Fibroblast of skin of back (primary cell): ENCODE data around the gene SLC24A3.

Experiments
- DNase-seq: peaks from one replicate; pipeline ENCODE4 v3.0.0-alpha.2; 2013

Gene SLC24A3

DNA sequence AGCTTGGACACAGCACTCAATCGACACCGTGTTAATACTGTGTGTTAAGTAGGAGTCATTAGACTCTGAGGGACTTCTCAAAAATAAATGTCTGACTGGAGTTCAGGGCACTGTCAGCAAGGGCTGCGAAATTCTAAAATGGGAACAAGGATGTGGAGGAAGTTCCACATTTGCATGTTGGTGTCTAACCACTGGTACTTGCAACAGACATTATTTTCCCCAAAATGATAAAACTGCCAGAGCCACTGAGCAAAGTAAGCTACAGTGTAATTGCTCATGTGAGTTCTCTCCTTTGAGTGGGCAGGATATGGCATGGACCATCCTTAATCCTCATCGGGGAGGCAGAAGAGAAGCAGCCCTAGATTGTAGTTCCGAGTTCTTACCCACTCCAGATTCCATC is 215.9 kb downstream of the SLC24A3 start:
- no peak for DNase-seq

DNA sequence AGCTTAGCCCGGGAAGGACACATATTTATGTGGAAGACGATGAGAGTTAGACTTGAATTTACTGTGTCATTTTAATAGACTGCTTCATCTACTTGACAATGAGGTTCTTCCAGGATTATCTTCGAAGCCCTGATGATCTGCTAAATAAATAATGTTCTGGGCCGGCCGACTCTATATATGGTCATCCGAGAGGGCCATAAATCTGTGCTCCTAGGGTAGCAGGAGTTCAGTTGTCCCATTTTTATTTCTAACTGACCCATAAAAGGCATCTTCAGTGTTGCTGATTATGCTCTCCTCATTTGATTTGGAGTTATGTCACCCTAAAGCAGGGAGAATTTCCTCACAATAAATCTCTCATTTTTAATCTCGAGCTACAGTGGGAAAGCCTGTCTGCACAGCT is 217.1 kb downstream of the SLC24A3 start:
- no peak for DNase-seq

DNA sequence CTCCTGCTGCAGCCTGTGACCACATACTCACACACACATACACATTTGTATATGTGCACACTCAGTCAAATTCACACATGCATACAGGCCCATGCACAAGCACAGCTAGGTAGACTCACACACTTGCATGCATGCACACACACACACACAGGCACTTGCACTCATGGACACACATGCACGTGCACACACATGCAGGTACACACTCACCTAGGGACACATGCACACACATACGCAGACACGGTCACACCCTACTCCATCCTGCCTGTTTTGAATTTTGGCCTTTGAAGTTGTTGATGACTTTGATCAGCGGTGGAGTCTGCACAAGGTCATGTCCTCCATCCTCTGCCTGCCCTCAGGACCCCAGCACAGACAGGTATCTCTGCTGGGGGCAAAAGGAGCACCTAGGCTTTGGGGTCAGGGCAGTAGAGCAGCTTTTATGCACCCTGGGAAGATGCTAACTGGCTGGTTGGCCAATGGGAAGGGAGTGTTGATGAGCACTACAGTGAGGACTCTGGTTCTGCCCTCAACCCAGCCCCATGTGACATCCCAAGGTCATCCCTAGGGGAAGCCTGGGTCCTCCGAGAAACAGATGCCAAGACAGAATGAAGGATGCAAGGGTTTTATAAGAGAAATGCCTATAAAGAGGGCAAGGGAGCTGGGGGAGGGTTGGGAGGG is 218.3 kb downstream of the SLC24A3 start:
- no peak for DNase-seq

DNA sequence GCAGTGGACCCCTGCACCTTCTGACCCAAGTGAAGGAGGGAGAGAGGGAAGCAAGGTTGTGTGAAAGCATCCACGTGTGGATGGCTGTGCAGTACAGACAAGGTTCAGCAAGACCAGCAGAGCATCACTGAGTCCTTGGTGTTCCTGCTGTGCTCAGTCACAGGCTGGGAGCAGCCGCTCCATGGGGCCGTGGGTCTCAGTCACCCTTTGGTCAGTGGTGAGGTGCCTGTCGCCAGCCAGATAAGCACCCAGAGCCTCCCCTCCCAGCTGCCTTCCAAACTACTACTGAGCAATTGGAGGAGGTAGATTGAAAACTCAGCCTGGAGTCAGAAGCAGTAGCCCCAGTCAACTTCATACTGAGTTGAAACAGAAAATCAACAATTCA is 218.9 kb downstream of the SLC24A3 start:
- no peak for DNase-seq

DNA sequence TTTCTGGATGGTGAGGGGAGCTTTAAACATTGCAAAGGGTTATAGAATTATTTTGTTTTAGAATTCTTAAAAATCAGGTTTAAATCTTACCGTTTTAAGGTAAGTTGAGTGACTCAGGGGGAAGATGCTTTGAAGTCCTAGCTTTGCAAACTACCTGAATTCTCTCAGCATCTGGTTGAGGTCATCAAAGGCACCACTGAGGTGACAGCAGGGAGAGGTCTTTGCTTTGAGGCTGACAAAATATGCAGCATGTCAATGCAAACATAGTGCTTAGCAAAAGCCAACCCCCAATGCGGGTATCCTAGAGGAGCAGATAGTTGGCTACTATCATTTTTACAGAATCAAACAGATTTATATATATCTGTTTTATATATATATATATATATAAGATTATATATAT is 219.5 kb downstream of the SLC24A3 start:
- no peak for DNase-seq

DNA sequence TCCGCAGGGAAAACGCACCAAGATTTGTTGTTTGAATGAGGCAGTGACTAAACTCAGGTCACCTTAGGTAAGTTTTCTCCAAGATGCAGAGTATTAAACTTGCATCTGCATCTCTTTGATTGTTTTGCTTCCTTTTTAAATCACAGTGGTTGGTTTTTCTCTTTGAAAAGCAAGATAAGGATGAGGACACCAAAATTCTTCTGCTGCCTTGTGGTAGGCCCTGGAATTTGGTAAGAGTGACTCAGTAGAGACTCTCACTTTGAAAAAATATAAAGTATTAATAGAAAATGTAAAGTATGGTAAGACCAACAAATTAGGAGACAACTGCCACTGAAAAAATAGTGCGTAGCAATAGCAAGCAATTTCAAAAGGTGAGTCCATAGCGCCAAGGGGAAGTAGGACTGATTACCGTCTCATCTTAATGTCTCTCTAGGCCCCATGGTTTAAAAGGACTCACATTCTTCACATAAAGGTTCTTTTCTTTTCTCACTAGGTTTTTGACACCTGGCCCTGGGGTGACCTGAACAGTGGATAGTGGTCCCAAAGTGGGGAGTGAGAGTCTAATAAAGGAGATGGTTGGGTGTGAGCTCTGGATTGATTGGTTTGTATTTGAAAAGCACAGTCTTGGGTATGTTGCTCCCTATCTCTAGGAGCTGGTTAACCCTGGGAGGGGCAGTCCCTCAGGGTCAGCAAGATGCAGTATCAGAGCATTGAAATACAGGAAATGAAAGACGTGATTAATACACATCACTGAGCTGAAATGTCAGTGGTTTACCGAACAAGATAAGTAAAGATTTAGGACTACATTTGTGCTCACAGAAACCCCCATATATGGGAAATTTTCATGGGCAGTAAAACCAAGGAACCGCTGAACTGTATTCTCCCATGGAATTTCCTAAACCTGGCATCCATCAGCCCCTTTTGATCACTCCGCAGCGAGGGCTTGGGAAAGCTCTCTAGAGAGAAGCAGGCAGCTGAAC is 221.2 kb downstream of the SLC24A3 start:
- peak; percentile 87 for DNase-seq

DNA sequence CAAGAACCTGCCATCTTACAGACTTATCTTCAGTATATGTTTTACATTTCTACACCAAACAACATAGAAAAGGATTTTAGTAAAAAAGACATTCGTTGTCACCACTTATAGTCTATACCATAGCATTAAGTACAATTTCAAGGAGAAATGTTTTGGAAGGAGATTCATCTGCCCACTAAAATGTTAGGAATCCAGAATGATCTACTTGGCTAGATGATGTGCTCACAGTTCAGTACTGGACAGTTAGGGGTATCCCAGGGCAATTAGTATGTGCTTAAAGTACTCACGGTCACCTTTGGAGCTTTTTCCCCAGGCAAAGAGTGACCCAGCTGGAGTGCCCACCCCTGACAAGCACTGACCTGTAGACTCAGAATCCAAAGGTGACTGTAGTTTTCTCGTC is 222.9 kb downstream of the SLC24A3 start:
- peak; percentile 69 for DNase-seq

DNA sequence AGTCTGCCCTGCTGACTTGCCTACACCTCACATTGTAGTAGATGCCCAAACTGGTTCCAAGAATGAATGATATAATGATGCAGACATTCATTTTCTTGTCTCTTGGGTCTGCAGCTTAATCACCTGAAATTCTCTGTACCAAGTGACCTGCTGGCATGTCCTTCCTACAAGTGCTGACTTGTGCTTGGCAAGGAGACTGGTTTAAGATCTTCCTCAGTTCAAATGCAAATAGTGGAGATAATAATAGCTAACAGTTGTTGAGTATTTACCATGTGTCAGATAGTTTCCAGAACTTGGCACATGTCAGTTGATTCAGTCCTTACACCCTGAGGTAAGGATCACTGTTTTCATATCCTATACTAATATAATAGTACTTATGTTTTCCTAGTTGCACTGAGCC is 223.4 kb downstream of the SLC24A3 start:
- no peak for DNase-seq

DNA sequence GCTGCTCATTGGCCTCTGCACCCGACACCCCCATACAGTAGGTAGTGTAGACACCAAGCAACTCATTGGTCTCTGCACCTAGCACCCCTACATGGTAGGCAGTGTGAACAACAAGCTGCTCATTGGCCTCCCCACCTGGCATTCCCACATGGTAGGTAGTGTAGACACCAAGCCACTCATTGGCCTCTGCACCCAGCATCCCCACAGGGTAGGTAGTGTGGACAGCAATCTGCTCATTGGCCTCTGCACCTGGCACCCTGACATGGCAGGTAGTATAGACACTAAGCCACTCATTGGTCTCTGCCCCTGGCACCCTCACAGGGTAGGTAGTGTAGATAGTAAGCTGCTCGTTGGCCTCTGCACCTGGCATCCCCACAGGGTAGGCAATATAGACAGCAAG is 226.0 kb downstream of the SLC24A3 start:
- DNase-seq, result no peak

DNA sequence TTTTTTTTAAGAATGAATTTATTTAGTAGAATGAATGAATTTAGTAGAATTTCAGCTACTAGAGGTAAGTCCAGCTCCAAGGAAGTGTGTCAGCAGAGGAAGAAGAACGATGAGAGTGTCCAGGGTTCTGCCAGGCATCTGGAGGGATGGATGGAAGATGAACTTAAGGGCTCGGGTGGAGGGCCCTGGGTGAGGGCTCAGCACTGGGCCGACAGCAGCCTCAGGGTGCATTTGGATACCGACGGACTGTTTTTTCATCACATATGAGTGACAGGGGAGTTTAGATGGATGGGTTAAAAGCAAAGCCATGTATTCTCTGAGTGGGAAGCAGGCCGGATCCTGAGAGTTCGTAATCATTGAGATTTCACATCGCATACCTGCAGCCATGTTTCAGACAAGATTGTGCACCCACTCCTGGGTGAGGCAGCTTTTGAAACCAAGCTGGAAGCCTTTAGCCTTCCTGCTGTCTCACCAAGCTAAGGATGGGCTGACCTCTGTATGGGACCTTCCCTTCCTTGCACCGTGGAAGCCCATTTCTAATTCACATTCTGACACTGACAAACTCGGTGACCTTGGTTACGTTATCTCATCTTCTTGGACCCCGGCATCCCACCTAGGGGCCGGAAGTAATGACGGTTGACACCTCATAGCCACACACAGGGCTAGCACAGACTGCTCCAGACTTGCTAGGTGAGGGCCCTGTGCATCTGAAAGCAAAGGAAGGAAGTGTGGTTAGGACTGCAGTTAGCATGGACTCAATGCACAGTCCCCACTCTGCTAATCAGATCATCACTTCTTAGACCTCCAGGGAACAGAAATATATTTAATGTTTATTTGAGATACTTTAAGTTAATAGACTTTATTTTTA is 228.5 kb downstream of the SLC24A3 start:
- DNase-seq, result no peak

DNA sequence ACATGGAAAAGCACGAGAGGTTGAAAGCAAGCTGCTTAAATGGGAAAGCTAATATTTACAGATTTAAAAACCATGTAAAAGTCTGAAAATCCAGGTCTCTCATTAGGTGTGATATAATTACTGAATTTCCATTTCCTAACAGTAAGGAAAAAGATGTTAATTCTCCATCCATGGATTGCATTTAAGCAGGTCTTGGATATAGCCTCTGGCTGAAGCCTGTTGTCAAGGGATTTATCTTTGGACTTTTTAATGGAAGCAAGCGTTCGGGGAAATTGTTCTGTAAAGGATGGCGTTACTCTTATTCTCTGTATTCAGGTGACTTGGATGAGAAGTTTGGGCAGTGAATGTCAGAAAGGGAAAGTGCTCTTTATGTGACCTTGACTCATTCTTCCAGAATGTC is 233.8 kb downstream of the SLC24A3 start:
- no peak for DNase-seq

DNA sequence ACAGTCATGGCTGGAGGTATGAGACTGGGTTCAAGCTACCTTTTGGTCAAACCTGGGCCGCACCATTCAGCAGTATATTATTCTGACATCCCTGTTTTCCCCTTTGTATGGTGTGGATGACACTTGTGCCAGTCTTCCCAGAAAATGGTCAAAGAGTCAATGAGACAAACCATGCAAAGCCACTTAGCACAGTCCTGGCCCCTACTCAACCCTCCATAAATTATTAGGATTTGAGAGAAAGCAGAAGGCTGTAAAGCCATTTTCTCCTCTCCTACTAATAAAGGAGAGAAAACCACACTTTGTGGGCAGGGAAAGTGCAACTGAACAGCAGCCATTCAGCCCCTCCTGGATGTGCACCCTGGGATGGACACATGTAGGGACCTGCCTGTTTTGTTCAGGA is 236.2 kb downstream of the SLC24A3 start:
- DNase-seq, result no peak

DNA sequence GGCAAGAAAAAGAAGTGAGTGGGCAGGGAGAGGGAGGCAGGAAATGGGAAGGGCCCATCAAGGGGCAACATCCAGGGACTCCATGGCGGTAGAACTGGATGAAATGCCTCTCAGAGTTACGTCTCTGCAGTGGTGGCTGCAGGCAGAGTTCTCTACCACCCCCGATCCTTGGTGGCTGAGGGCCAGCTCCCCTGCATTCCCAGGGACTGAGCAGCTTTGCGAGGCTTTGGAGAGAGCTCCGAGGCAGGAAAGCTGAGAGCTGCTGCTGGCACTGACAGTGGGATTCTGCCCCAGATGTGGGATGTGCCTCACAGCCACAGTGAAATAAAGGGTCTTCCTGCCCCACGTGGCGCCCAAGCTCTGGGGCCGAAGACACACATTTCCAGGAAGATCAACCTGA is 236.6 kb downstream of the SLC24A3 start:
- DNase-seq, result peak; percentile 52

DNA sequence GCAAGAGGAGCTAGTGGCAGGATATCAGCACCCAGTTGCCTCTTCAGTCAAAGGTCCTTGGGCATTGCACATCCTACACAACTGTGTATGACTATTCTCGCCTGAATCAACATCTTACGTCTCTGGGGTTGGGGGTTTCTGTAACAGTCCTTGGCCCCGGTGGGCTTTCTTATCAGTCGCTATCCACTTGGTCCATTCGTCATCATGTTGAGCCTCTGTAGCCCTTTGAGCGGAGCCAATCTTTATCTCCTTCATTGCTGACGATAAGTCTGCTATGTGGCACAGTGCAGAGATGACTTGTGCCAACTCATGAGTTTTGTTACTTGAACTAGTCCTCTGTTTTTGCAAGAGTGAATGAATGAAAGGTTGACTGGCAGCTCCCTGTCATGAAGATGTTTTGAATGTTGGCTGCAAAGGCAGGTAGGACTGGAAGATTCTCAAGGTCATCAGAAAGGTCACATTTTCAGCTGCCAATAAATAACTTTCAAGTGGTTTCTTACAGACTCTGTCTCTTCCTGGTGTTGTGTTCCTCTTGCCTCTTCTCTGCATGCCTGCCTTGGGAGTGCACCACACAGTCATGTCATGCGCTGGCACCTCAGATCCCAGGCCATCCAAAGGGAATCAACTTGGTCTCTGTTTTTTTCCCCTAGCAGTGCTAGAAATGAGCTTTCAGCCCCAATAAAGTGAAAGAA is 238.9 kb downstream of the SLC24A3 start:
- DNase-seq, result no peak

DNA sequence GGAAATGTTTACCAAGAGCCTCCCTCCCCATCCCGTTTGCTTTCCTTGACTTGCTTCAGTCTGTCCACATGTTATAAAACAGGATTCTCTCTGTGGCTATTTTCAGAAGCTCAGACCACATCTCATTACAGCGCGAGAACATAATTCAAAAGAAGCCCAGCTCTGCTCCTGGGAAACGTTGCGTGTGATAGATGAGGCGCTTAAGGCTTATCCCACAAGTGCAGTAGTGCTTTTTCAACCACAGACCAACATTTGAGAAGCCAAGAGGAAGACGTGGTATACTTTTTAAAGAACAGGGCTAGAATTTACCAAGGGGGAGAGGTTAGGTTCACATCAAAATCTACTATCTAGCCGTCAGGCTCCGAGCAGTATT is 239.5 kb downstream of the SLC24A3 start:
- no peak for DNase-seq

DNA sequence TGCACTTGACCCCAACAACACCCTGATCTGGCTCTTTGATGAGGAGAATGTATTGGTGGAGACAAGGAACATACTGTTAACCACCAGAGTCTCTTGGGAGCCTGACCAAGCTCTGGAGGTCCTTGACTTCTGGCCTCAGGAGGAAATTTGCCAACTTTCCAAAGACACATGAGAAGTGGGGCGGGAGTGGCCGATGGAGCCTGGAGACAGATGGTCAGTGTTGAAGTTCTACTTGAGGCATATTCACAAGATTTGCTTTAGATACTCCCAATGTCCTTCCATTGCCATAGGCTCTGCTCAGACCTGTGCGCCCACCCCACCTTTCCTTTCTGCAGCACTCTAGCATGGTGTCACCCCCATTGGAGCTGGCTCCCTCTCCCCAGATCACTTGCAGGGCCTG is 241.0 kb downstream of the SLC24A3 start:
- no peak for DNase-seq

DNA sequence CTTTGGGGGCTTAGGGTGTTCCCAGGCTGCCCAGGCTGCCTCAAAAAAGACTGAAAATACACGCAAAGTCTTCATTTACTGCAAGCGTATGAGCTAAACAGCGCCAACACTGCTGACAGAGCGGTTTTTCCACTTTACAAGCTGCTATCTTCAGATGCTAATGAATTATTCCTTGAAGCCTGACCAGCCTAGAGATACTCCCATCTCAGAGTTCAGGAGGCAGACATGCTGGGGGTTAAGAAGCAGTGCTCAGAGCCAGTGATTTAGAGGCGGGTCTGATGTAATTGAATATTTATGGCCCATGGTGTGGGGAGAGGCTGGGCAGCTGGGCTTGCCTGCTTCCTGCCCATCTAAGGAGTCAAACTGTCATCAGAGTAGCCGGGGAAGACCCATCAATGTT is 241.4 kb downstream of the SLC24A3 start:
- DNase-seq, result no peak

DNA sequence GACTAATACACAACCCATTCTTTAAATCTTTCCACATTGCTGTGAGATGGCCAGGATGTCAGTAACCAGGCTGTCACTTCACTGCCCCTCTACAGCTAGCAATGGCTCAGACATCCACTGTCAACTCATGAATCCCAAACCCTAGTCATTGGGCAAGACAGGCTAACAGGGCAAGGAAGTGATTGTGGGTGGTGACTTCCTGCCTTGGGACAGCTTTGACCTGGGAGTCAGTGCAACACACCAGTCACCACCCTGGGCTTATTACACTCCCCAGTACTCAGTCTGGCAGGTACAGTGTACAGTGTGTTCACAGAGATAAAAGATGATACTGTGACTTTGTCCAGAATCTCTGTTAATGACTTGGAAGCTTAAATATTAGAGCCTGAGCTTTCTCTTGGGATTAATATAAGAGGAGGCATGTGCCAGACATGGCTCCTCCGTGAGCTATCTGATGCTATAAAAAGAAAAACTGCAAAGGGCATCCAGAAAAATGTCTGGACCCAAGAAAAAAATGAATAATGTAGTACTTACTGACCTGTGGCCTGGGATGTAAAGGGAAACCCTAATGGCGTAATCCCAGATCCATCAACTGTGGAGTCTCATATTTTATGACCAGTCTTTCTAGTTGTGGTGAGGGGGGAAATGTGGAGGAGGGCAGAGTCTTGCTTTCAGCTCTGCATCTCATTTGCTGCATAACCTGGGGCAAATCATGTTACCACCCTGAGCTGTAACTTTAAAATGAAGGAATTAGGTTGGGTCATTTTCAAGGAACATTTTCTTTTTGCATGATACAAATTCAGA is 244.4 kb downstream of the SLC24A3 start:
- DNase-seq, result no peak

DNA sequence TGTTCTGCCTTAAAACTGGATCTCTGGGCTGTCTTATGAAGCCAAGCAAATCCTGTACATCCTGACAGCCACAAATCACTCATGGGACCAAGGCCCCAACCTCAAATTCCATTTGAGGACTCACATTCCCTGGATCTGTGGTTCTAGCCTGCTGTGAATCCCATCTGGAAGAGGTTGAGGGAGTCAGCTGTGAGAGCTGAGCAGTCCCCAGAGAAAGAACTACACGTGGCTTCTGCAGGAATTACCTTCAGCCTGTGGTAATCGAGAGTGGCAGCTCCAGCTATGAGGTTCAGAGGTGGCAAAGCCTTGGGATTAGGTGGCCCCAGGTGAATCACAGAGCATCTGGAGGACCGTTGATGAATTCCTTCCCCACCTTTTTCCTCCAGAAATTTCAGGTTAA is 245.2 kb downstream of the SLC24A3 start:
- peak; percentile 58 for DNase-seq

DNA sequence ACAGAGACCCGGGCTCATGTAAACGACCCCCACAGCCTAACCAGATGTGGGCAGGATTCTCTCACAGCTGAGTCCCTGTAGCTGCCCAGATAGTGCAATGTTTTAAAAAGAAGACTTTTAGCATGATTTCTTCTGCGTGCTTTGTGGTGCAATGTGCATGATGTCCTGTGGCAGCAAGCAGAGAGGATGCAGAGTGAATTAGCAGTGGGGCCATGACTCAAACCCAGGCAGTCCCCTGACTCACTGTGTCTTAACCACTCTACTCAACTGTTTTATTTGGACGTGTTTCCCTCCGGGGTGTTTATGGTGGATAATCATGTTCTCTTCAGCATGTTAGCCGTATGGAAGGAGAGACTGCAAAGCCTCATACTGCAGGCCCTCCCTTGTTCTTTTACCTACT is 247.9 kb downstream of the SLC24A3 start:
- DNase-seq, result peak; percentile 82

DNA sequence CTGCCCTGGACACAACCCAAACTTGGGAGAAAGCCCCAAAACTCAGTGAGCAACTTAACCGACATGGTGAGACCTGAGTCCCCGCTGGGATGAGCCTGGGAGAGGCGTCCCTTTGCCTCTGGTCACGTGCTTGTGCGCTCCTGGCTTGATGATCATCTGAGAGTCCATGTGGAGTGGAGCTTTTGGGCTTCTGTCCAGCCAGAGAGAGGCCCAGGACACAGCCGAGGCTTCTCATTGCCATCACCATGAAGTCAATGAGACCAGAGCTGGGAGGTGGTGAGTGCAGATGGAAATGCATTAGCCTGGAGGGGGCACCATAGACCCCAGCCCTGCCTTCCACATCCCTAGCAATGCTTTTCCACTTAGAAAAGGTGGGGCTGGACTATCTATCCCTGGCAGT is 250.0 kb downstream of the SLC24A3 start:
- no peak for DNase-seq

DNA sequence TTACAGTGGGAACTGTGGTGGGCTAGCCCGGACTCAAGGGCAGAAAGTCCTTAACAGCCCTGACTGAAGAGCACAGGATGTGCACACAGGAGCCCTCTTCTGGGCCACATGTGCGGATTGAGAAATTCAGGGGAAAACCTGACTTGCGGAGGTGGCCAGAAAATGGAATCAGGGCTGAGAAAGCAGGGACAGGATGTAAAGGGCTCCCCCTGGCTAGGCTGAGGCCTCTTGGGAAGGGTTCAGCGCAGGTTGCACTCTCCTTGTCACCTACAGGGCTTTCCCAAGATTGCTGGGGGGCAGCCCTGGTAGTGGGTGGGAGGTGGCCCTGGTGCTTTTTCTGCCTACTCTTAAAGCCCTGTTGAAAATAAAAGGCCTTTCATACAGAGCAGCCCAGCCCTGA is 251.2 kb downstream of the SLC24A3 start:
- DNase-seq, result no peak
